SK-N-MC (cell line): ENCODE data around the gene GGTLC2.
"Not testable (repeated sequence)": the region's sequence is repeated elsewhere in the genome, so short reads cannot be mapped to it uniquely, and the experiment has no call there.

Experiments used
- DNase-seq: peaks from one replicate; pipeline ENCODE4 v3.0.0-alpha.2; 2011; ENCODE audit warnings: low read depth, low spot score
- H3K27ac ChIP-seq: fragments of 200-600 bp; sonication (generic); 2 replicates; pipeline ENCODE4 v1.5.1; 2016; ENCODE audit warnings: mixed run types
- H3K36me3 ChIP-seq: fragments of 200-600 bp; sonication (generic); 2 replicates; pipeline ENCODE4 v1.6.1; 2017; ENCODE audit warnings: antibody characterized with exemption, low read length, mixed read lengths; ENCODE audit not compliant: insufficient read depth
- H3K4me3 ChIP-seq: fragments of 200-600 bp; sonication (generic); 2 replicates; pipeline ENCODE4 v1.5.1; 2016
- H3K9ac ChIP-seq: fragments of 200-600 bp; sonication (generic); 2 replicates; pipeline ENCODE4 v1.8.0; 2017; ENCODE audit warnings: mixed run types, mixed read lengths; ENCODE audit not compliant: insufficient read length
- H3K9me3 ChIP-seq: fragments of 200-600 bp; sonication (generic); 2 replicates; pipeline ENCODE4 v1.6.1; 2017; ENCODE audit warnings: low read depth, mild to moderate bottlenecking, antibody characterized with exemption, low read length, moderate library complexity, mixed read lengths
- EZH2 ChIP-seq: fragments of 200-600 bp; sonication (generic); IDR thresholded peaks from one replicate; pipeline ENCODE4 v1.6.1; 2017; ENCODE audit warnings: antibody characterized with exemption
- FOXP2 ChIP-seq: optimal IDR thresholded peaks from 2 replicates; pipeline ENCODE3; 2011; ENCODE audit warnings: mild to moderate bottlenecking, moderate library complexity; ENCODE audit not compliant: insufficient read depth; ENCODE audit errors: extremely low read length, control extremely low read depth
- POLR2AphosphoS5 ChIP-seq: IDR thresholded peaks from 2 replicates; pipeline ENCODE4 v1.6.1; 2012; ENCODE audit warnings: mild to moderate bottlenecking, low read depth, low read length, borderline replicate concordance

The GGTLC2 gene

DNA sequence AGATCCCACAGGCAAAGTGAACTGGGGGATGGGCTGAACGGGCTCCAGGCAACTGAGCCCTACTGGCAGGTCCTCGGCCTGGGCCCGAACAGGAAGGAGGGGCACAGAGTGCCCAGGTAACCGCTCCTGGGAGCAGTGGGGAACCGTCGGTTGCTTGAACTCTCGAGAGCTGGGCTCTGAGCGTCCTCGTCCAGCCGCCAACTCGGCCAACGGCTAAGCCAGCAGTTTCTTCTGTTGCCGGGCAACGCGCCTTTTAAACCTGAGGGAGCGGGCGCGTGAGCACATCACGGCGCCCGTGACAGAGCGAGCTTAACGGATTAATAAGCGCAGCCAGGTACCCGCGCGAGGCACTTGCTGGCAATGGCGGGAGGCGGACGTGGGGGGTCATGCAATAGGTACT is at the start of gene GGTLC2:
GGTLC2 (plus strand) TSS at position 301 of the 400 bp plus-strand sequence. CDS start 1,732 bp downstream, outside the sequence.
- H3K36me3 ChIP-seq, H3K9me3 ChIP-seq, H3K9ac ChIP-seq, DNase-seq, H3K27ac ChIP-seq, H3K4me3 ChIP-seq: not testable (repeated sequence)

DNA sequence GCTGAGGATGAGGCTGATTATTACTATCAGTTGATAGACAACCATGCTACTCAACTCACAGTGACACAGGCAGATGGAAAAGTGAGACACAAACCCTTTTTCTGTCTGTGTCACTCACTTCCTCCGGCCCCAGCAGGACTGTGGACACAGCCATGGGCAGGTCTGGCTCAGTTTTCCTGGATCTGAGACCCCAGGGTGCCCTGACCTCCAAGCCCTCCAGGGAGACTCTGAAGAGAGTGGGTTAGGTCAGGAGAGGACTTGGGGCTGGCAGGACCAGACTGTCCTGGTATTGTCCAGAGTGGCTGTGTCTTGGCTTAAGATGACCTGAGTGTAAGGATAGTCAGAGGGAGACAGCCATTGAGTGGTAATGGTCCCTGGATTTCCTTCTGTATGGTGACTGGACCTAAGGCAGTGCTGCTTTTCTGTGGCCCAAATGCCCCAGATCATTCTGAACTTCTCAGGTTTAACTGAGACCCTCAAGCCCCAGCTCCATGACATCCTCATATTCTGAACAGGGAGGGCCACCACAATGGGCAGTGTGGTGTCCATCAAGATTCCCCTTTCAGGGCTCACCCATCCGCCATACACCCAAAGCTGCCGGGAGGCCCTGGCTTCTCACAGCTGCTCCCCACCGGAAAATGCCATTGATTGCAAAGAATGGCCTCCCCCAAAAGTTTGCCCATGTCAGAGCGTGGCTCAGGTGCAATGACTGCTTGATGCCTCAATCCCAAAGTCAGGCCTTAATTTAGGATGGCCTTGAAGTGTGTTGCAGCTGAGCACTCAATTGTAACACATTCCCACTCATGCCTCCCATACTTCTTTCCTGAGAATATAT is 49.2 kb upstream of the GGTLC2 start:
- H3K27ac ChIP-seq = no peak overlapping the region
- H3K9me3 ChIP-seq = no peaks in the 10 kb centered on the region
- no peaks in the 10 kb centered on the region for H3K36me3 ChIP-seq
- no peak for DNase-seq
- no peak for TF ChIP-seq FOXP2
- TF ChIP-seq EZH2 = no peak
- TF ChIP-seq POLR2AphosphoS5 = no peak
- no peak overlapping the region for H3K4me3 ChIP-seq
- no peak overlapping the region for H3K9ac ChIP-seq

DNA sequence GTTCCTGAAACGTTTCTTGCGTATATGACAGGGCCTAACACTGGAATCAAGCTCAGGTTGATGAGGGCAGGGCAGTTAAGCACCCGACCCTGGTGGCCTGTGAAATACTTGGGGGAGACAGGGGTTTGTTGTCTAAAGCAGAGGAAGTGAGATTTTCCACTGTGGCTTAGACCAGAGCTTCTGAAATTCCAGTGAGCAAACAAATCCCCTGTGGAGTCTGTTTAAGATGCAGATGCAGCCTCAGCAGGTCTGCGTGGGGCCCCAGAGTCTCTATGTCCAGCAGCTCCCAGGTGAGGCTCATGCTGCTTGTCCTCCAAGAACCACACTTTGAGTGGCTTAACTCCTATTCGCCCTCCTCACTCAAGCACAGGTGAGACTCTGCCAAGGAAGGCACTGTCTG is 46.3 kb upstream of the GGTLC2 start:
- no peaks in the 10 kb centered on the region for H3K9me3 ChIP-seq
- TF ChIP-seq FOXP2 = no peak
- no peak for TF ChIP-seq POLR2AphosphoS5
- no peak for TF ChIP-seq EZH2
- DNase-seq = no peak
- no peak overlapping the region for H3K4me3 ChIP-seq
- no peak overlapping the region for H3K9ac ChIP-seq
- H3K27ac ChIP-seq = no peak overlapping the region
- no peaks in the 10 kb centered on the region for H3K36me3 ChIP-seq

DNA sequence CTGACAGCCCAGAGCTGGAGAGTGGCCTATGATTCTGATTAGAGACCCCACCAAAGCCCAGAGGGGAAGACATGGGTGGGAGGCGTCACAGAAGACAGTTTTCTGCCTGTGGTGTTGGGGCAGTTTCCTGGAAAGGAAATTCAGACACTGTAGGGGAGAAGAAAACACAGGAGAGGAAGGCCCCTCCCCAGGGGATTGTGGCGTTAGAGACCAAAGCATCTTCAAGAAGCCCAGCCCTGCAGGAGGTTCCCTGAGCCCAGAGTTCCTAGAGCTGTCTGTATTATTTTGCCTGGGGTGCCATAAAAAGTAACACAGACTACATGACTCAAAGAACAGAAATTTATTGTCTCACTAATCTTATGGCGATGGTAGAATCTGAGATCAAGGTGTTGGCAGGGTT is 45.2 kb upstream of the GGTLC2 start:
- DNase-seq = no peak
- H3K36me3 ChIP-seq = no peaks in the 10 kb centered on the region
- no peak overlapping the region for H3K4me3 ChIP-seq
- no peak overlapping the region for H3K27ac ChIP-seq
- no peaks in the 10 kb centered on the region for H3K9me3 ChIP-seq
- no peak overlapping the region for H3K9ac ChIP-seq
- TF ChIP-seq FOXP2 (no peak), POLR2AphosphoS5 (no peak), EZH2 (no peak)

DNA sequence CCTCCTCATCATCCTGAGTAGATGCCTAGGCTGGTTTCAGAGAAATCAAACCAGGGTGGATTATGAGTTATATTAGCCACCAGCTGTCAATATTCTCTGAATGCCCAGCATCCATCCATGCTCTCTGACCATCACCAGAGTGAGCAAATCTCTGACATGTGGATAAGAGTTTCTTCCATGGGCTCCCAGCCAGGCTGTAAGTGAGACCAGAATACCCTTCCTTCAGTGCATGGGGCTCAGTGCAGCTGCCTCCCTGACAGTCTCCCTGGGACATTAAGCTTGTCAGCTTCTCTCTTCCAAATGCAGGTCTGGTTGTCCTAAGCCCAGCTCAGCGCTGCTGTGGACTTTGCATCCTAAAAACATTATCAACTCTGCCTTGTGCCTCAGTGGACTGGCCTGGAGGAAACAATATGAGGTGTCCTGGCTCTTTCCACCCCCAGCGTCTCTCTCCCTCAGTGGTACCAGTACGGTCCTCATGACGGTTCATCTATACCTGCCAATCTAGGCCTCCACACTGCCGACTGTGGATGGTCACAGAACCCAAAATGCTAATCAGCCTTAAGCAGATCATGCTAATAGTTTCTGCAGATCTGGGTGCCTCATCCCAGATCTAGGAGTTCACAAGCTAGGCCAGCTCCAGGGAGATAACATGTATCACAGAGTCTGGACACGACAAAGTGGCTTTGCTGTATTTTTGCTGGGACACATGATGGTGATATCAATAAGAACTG is 43.7 kb upstream of the GGTLC2 start:
- TF ChIP-seq EZH2 = no peak
- TF ChIP-seq POLR2AphosphoS5 = no peak
- no peak for TF ChIP-seq FOXP2
- no peaks in the 10 kb centered on the region for H3K36me3 ChIP-seq
- no peak overlapping the region for H3K9ac ChIP-seq
- no peak for DNase-seq
- H3K27ac ChIP-seq = no peak overlapping the region
- H3K9me3 ChIP-seq = no peaks in the 10 kb centered on the region
- no peak overlapping the region for H3K4me3 ChIP-seq

DNA sequence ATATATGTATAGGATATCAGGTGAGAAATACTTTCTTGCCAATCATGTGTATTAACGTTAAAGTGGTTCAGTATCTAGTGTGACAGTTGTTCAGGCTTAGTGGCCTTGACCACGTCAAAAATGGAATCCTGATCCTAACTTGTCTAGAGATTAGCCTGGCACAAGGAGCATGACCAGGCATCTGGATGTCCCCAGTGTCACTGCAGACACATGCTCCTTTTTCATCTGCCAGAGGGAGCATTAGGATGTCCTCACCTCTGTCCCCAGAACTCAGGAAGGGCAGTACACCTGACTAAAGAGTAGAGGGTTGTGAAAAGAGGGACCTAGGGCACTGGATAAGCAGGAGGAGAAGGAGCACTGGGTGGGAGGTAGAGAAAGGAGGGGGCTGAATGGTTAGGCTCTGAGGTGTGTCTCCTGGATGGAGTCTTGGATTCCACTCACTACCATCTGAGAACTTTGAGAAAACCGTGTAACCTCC is 40.9 kb upstream of the GGTLC2 start:
- TF ChIP-seq EZH2 (no peak), FOXP2 (no peak), POLR2AphosphoS5 (no peak)
- Histone ChIP-seq H3K36me3 (no peaks in the 10 kb centered on the region), H3K4me3 (no peak overlapping the region), H3K9me3 (no peaks in the 10 kb centered on the region), H3K27ac (no peak overlapping the region), H3K9ac (no peak overlapping the region)
- no peak for DNase-seq

- no peak overlapping the region for H3K27ac ChIP-seq
Observed at GRCh38 chr22:22604326-22605073, 39.9 kb upstream of the GGTLC2 start.

DNA sequence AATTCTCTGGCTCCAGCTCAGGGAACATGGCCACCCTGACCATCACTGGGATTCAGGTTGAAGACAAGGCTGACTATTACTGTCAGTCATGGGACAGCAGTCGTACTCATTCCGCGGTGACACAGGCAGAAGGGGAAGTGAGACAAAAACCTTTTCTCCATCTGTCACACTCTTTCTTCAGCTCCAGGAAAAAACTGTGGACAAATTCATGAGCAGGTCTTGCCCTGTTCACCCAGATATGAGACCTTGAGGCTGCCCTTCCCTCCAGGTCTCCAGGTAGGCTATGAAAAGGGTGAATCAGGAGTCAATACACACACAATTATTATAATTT is 39.4 kb upstream of the GGTLC2 start:
- Histone ChIP-seq H3K9me3 (no peaks in the 10 kb centered on the region), H3K4me3 (no peak overlapping the region), H3K27ac (no peak overlapping the region), H3K9ac (no peak overlapping the region), H3K36me3 (no peaks in the 10 kb centered on the region)
- TF ChIP-seq FOXP2 (no peak), POLR2AphosphoS5 (no peak), EZH2 (no peak)
- no peak for DNase-seq

More at GRCh38 chr22:22604326-22605073, 39.9 kb upstream of the GGTLC2 start:
- Histone ChIP-seq H3K36me3 (no peaks in the 10 kb centered on the region), H3K9ac (no peak overlapping the region), H3K9me3 (no peaks in the 10 kb centered on the region), H3K4me3 (no peak overlapping the region)
- DNase-seq = no peak
- no peak for TF ChIP-seq POLR2AphosphoS5
- TF ChIP-seq EZH2 = no peak
- TF ChIP-seq FOXP2 = no peak

DNA sequence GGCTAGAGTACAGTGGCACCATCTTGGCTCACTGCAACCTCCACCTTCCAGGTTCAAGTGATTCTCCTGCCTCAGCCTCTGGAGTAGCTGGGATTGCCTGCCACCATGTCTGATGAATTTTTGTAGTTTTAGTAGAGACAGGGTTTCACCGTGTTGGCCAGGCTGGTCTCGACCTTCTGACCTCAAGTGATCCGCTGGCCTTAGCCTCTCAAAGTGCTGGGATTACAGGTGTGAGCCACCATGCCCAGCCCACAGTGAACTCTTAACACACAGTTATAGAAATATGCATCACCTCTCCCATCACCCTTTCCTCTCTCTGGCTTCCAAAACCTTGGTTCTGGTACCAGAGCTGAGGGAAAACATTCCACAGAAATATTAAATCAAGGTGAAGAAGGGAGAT is 36.4 kb upstream of the GGTLC2 start:
- not testable (repeated sequence) for H3K9ac ChIP-seq, H3K27ac ChIP-seq, H3K4me3 ChIP-seq, DNase-seq, H3K36me3 ChIP-seq, H3K9me3 ChIP-seq
